Activated T-helper 17 cell treated with anti-CD3 and anti-CD28 coated beads, Interleukin-2, amount 50 U/mL, for 72 hours (primary cell): ENCODE data around the gene MYO15B. TPM values are rescaled to one million over a fixed set of nuclear protein-coding genes. Genes with fewer than 3 reads are reported as not detected.
"Not testable (repeated sequence)": the region's sequence is repeated elsewhere in the genome, so short reads cannot be mapped to it uniquely, and the experiment has no call there.

ENCODE experiments used
- ATAC-seq: fragments of 150-1000 bp; cut with Tn5 transposase; replicated peaks from 2 replicates; pipeline ENCODE4 v1.10.0; 2021; ENCODE audit warnings: mild to moderate bottlenecking, moderate library complexity
- H3K27ac Mint-ChIP-seq: one replicate; pipeline ENCODE4 v1.8.0; 2022; ENCODE audit warnings: mixed read lengths
- H3K27me3 Mint-ChIP-seq: one replicate; pipeline ENCODE4 v1.8.0; 2022; ENCODE audit warnings: mixed read lengths
- H3K36me3 Mint-ChIP-seq: one replicate; pipeline ENCODE4 v1.8.0; 2022; ENCODE audit warnings: low read depth, mild to moderate bottlenecking, mixed read lengths
- H3K4me1 Mint-ChIP-seq: one replicate; pipeline ENCODE4 v1.8.0; 2022; ENCODE audit warnings: mixed read lengths
- H3K4me3 Mint-ChIP-seq: one replicate; pipeline ENCODE4 v1.8.0; 2022; ENCODE audit warnings: mild to moderate bottlenecking, mixed read lengths
- H3K9me3 Mint-ChIP-seq: one replicate; pipeline ENCODE4 v1.8.0; 2022; ENCODE audit warnings: mixed read lengths
- total RNA-seq, 2 donors: library from RNA; stranded (reverse); gene quantifications; one replicate each; pipeline ENCODE4 v1.2.3, GENCODE V29; 2022

Gene MYO15B
- total RNA-seq, 2 donors from 2014 or later = 10.2 to 44.5 TPM

GRCh38 chr17:75629157-75629556 is 41.6 kb downstream of the MYO15B start:
- no peaks in the 10 kb centered on the region for H3K36me3 Mint-ChIP-seq
- no peaks in the 10 kb centered on the region for H3K27me3 Mint-ChIP-seq
- no peak overlapping the region for H3K27ac Mint-ChIP-seq
- ATAC-seq = no peak
- H3K4me1 Mint-ChIP-seq = no peaks in the 10 kb centered on the region
- H3K4me3 Mint-ChIP-seq = no peak overlapping the region
- no peaks in the 10 kb centered on the region for H3K9me3 Mint-ChIP-seq

DNA sequence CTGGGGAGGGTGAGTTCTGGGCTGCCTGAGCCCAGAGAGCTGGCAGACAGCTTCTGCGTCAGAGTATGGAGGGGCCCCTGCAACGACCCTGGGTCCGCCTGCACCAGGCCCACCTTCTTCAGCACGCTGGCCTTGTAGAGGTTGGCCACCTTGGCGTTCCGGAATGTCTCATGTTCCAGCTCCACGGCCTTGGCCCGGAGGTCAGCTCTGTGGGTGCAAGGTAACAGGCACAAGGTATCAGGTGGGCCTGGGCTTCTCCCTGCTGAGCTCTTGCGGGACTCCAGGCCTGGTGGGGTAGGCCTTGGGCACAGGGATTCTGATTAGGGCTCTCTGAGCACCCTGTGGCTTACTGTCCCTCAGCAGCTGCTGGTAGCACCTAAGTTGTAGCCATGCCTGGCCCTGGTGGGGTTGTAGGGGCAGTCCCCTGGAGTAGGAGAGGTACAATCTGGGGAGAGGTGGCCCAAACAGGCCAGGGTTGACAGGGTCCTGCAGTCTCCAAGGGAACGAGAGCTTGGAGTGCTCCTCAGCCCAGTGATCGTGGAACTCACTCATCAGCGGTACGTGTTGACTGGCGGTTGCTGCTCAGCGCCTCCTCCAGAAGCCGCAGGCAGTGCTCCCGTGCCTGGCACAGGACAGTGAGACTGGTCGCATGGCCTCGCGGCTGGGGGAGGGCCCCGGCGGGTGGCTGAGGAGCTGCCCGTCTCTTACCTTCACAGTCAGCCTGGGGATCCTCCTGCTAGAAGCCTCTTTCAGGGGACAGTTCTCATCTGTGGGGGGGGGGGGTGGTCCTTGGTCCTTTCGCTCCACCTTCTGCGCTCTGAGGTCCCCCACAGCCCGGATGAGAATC is 42.7 kb downstream of the MYO15B start:
- H3K36me3 Mint-ChIP-seq = no peaks in the 10 kb centered on the region
- H3K4me3 Mint-ChIP-seq = no peak overlapping the region
- H3K9me3 Mint-ChIP-seq = no peaks in the 10 kb centered on the region
- H3K27ac Mint-ChIP-seq = no peak overlapping the region
- no peak for ATAC-seq
- no peaks in the 10 kb centered on the region for H3K4me1 Mint-ChIP-seq
- H3K27me3 Mint-ChIP-seq = no peaks in the 10 kb centered on the region

GRCh38 chr17:75631353-75631752 is 43.8 kb downstream of the MYO15B start:
- Mint-ChIP-seq H3K27me3 (no peaks in the 10 kb centered on the region), H3K9me3 (no peaks in the 10 kb centered on the region), H3K4me3 (no peak overlapping the region), H3K4me1 (no peaks in the 10 kb centered on the region), H3K27ac (no peak overlapping the region), H3K36me3 (no peaks in the 10 kb centered on the region)
- no peak for ATAC-seq

DNA sequence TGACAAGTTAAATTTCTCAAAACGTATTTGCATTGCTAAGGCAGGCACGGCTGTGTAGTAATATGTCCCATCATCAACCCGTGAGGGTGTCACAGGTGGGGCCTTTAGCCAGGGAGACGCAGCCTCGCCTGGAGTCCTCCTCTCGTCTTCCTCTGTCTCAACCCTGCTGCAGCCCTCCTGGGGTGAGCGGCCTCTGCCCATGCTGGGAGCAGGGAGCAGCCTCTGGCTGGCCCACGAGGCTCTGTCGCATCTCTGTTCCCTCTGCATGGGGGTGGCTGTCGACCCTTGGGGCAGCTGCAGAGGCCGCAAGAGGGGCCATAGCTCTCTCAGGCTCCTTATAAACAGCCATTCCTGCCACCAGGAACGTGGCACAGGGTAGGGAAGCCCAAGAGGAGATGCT is 44.8 kb downstream of the MYO15B start:
- Mint-ChIP-seq H3K27me3 (no peaks in the 10 kb centered on the region), H3K36me3 (no peaks in the 10 kb centered on the region), H3K4me3 (no peak overlapping the region), H3K4me1 (no peaks in the 10 kb centered on the region), H3K9me3 (no peaks in the 10 kb centered on the region), H3K27ac (no peak overlapping the region)
- no peak for ATAC-seq

DNA sequence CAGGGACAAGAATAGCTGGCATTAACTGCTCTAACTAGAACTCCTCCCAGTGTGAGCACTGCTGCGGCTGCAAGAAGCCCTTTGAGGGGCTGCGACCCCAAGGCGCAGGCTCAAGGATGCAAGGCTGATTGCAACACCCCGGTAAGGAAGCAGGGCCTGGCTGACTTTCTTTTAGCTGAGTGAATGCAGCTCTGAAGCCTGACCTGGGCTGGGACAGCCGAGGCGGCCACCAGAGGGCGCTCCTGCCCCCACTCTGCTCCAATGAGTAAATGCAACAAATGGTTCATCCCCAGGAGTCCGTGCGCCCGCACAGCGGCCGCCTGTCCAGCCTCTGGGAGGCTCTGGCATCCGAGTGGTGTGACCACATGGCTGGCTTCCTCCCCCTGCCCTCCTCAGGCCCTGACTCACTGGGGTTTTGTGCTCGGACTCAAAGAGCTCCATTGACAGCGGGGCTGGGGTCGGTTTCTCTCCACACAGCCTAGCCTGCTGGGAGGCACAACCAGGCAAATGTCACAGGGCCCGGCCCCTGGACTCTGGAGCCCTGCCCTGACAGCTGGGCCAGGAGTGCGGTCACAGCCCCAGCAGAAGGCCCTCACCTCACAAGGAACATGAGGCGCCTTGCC is 45.4 kb downstream of the MYO15B start, which contains the start of gene SMIM5:
SMIM5 (plus strand) TSS at position 572 of the 623 bp plus-strand sequence. CDS start 6,768 bp downstream, outside the sequence.
- ATAC-seq = peak; percentile 92
- Mint-ChIP-seq H3K4me3 (no peak within 1 kb of the TSS), H3K27me3 (no peaks in the 10 kb centered on the region), H3K4me1 (no peaks in the 10 kb centered on the region), H3K27ac (no peak within 1 kb of the TSS), H3K9me3 (no peaks in the 10 kb centered on the region), H3K36me3 (no peaks in the 10 kb centered on the region)

DNA sequence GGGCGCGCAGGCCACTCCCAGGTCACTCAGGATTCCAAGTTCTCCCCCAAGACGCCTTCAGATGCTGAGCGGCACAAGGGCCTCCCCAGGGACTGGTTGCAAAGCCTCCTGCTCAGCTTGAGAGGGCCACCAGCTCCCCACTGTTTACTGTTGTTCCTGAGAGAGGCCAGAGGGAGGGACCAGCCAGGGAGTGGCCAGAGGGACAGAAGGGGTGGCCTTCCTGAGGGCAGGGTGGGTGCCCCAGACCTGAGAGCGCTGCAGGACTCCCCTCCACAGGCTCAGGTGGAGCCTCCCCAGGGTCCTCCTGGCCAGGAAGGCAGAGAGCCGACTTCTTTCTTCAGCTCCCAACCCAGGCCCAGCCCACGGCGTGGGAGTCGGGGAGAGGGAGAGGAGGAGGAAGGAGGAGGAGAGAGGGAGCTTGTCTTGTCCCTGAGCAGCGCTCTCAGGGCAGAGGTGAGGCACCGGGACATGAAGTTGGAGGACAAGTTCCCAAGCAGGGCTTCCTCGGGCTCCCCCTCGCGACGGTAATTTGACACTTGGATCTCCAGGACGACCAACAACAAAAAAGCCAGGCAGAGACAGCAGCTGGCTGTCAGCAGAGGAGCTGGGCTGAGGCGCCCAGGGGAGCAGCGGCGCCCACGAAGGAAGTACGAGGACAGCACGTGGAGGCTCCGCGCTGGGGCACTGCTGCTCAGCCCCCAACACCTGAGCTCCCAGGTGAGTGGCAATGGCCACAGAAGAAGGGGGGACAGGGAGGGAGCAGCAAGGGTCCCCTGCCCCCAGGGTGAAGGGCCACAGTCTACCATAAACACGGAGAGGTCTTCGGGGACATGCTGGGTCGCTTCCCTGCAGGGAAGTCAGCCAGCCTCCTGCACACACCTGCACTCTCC is 46.1 kb downstream of the MYO15B start:
- ATAC-seq = no peak
- Mint-ChIP-seq H3K4me3 (no peak overlapping the region), H3K9me3 (no peaks in the 10 kb centered on the region), H3K4me1 (no peaks in the 10 kb centered on the region), H3K27me3 (no peaks in the 10 kb centered on the region), H3K36me3 (no peaks in the 10 kb centered on the region), H3K27ac (no peak overlapping the region)

GRCh38 chr17:75634376-75634740 is 46.8 kb downstream of the MYO15B start:
- no peaks in the 10 kb centered on the region for H3K9me3 Mint-ChIP-seq
- no peak overlapping the region for H3K27ac Mint-ChIP-seq
- no peak overlapping the region for H3K4me3 Mint-ChIP-seq
- no peaks in the 10 kb centered on the region for H3K36me3 Mint-ChIP-seq
- no peaks in the 10 kb centered on the region for H3K4me1 Mint-ChIP-seq
- H3K27me3 Mint-ChIP-seq = no peaks in the 10 kb centered on the region
- no peak for ATAC-seq

GRCh38 chr17:75634754-75635609 is 47.4 kb downstream of the MYO15B start:
- no peaks in the 10 kb centered on the region for H3K36me3 Mint-ChIP-seq
- no peaks in the 10 kb centered on the region for H3K4me1 Mint-ChIP-seq
- no peaks in the 10 kb centered on the region for H3K27me3 Mint-ChIP-seq
- H3K4me3 Mint-ChIP-seq = no peak overlapping the region
- ATAC-seq = no peak
- no peak overlapping the region for H3K27ac Mint-ChIP-seq
- H3K9me3 Mint-ChIP-seq = no peaks in the 10 kb centered on the region

- Mint-ChIP-seq H3K4me3 (no peak overlapping the region), H3K27me3 (no peaks in the 10 kb centered on the region), H3K4me1 (no peaks in the 10 kb centered on the region), H3K36me3 (no peaks in the 10 kb centered on the region), H3K9me3 (no peaks in the 10 kb centered on the region), H3K27ac (no peak overlapping the region)
- ATAC-seq = no peak
Observed at GRCh38 chr17:75635610-75636202, 48.1 kb downstream of the MYO15B start.

- no peak overlapping the region for H3K27ac Mint-ChIP-seq
- H3K4me3 Mint-ChIP-seq = no peak overlapping the region
- H3K27me3 Mint-ChIP-seq = no peaks in the 10 kb centered on the region
- H3K36me3 Mint-ChIP-seq = no peaks in the 10 kb centered on the region
- ATAC-seq = no peak
- no peaks in the 10 kb centered on the region for H3K4me1 Mint-ChIP-seq
- no peaks in the 10 kb centered on the region for H3K9me3 Mint-ChIP-seq
Observed at GRCh38 chr17:75636381-75637142, 49.0 kb downstream of the MYO15B start.

DNA sequence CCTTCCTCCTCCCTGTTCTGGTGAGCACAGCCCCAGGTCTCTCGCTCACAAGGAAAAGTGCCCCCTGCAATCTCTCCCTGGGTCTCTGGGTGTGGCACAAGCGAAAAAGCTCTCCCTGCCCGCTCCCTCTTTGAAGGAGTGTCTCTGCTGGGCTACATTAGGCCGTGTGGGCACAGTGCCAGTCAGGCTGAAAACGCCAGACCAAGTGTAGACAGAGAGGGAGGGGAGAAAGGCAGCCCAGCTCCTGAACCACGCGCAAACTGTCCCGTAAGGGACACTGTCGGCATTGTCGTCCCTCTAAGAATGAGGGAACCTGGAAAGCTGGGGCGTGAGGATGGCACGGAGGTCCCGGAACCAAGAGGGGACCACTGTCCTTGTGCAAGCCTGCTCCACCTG is 49.5 kb downstream of the MYO15B start:
- ATAC-seq = no peak

DNA sequence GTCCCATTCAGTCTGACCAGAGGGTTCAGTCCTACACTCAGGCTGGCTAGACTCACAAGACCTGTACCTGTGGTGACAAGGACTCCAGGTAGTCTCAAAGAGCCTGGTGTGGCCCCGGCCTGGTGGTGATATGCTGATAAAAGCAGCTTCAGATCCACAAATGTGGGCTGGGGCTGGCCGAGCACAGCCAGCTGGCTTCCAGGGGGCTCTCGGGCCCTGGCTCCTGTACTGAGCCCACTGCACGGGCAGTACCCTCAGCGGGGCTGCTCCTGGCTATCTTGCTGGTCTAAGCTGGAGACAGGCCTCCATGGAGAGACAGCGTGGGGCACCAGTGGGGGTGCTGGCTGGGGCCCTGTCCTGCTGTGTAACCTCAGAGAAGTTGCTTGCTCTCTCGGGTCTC is 50.0 kb downstream of the MYO15B start:
- no peaks in the 10 kb centered on the region for H3K4me1 Mint-ChIP-seq
- no peak overlapping the region for H3K4me3 Mint-ChIP-seq
- ATAC-seq = no peak
- no peaks in the 10 kb centered on the region for H3K27me3 Mint-ChIP-seq
- no peaks in the 10 kb centered on the region for H3K9me3 Mint-ChIP-seq
- H3K36me3 Mint-ChIP-seq = no peaks in the 10 kb centered on the region
- no peak overlapping the region for H3K27ac Mint-ChIP-seq

More for the DNA sequence above, 49.5 kb downstream of the MYO15B start:
- no peak overlapping the region for H3K27ac Mint-ChIP-seq
- no peaks in the 10 kb centered on the region for H3K4me1 Mint-ChIP-seq
- H3K27me3 Mint-ChIP-seq = no peaks in the 10 kb centered on the region
- H3K36me3 Mint-ChIP-seq = no peaks in the 10 kb centered on the region
- H3K9me3 Mint-ChIP-seq = no peaks in the 10 kb centered on the region
- H3K4me3 Mint-ChIP-seq = no peak overlapping the region

- not testable (repeated sequence) for H3K36me3 Mint-ChIP-seq, H3K27ac Mint-ChIP-seq, ATAC-seq, H3K4me1 Mint-ChIP-seq, H3K27me3 Mint-ChIP-seq, H3K4me3 Mint-ChIP-seq, H3K9me3 Mint-ChIP-seq
Observed at GRCh38 chr17:75638039-75638438, 50.4 kb downstream of the MYO15B start.
